T-helper 9 cell (primary cell): ENCODE data around the gene TNNI2.

Source experiments
- DNase-seq: peaks from one replicate; pipeline ENCODE4 v3.0.0-alpha.2; 2020

The TNNI2 gene

GRCh38 chr11:1889941-1890855, 51.4 kb downstream of the TNNI2 start:
- no peak for DNase-seq
